ENCODE measurements around the gene RNF212.

GRCh38 chr4:1081689-1082040 lies 31.7 kb downstream of the RNF212 start:
- TF ChIP-seq CTCF (IDR thresholded peaks at IDR 0.05; ENCODE audit: extremely low read depth in 1 of 2, insufficient read depth in 1 of 2, low read depth in 1 of 2, low read length in 2 of 2) (no peak), EZH2 (IDR thresholded peaks at IDR 0.05; ENCODE audit: borderline replicate concordance, low read depth, low read length, severe bottlenecking) (no peak), POLR2A (IDR thresholded peaks at IDR 0.05; ENCODE audit: low read depth, low read length) (no peak), MAX (IDR thresholded peaks at IDR 0.05; ENCODE audit: insufficient read depth, insufficient read length) (no peak), POLR2AphosphoS5 (IDR thresholded peaks at IDR 0.05; ENCODE audit: insufficient read depth, low read depth, low read length) (no peak), JUN (IDR thresholded peaks at IDR 0.05; ENCODE audit: borderline replicate concordance, insufficient read depth, insufficient read length, low read depth) (no peak), MYC (IDR thresholded peaks at IDR 0.05; ENCODE audit: low read depth, low read length) (no peak), FOS (IDR thresholded peaks at IDR 0.05; ENCODE audit: borderline replicate concordance, insufficient read depth, low read length) (no peak)
